LoVo (cell line): Measurements from ENCODE around the gene FAM78A.
"Not testable (repeated sequence)": the region's sequence is repeated elsewhere in the genome, so short reads cannot be mapped to it uniquely, and the experiment has no call there.

ENCODE experiments used
- DNase-seq: peaks from one replicate; pipeline ENCODE4 v3.0.0-alpha.2; 2016; ENCODE audit warnings: low spot score

FAM78A gene

DNA sequence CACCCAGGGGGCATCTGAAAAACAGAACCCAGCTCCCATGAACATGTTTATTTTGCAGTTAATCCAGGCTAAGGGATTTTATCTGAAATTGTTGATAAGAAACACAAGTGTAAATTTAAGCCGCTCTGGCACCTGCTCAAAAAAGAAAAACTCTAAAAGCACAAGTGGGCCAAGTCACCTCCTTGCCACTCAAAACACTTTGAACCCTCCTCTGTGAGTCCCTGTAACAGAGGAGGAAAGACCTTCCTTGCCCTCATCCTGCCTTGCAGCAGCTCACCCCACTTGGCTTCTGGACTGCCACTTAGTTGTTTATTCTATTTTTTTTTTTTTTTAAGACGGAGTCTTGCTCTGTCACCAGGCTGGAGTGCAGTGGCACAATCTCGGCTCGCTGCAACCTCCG is 39.5 kb downstream of the FAM78A start:
- no peak for DNase-seq

DNA sequence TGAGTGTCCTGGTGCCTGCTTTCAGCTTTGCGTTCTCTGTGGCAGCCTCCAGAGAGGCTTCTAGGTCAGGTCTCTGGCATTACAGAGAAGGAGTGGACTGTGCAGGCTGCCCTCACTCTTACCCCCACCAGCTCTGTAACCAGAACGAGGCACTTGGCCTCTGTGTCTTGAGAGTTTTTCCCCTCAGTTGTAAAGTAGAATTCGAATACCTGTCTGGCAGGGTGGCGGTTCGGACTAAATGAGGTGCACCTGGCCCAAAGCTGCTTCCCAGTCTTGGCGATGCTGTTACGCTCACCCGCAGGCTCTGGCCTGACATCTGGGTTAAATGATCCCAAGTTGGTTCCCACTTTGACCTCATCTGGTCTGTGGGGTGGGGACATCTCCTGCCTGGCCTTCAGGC is 40.1 kb downstream of the FAM78A start:
- no peak for DNase-seq

DNA sequence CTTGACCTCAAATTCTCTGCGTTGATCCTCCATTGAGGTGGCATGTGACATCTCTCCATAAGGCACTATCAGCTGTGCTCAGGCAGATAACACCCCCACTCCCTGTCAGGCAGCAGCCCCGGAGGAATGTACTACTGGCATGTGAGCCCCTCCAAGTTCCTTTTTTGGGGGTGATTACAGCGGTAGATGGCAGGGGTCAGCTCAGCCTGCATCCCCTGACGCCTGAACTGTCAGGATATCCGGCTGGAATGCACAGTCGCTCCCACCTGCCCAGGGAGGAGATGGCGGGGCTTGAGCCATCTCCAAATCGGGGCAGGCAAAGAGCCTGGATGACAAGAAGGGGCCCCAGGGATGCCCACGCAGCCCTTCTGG is 40.8 kb downstream of the FAM78A start:
- DNase-seq: no peak

DNA sequence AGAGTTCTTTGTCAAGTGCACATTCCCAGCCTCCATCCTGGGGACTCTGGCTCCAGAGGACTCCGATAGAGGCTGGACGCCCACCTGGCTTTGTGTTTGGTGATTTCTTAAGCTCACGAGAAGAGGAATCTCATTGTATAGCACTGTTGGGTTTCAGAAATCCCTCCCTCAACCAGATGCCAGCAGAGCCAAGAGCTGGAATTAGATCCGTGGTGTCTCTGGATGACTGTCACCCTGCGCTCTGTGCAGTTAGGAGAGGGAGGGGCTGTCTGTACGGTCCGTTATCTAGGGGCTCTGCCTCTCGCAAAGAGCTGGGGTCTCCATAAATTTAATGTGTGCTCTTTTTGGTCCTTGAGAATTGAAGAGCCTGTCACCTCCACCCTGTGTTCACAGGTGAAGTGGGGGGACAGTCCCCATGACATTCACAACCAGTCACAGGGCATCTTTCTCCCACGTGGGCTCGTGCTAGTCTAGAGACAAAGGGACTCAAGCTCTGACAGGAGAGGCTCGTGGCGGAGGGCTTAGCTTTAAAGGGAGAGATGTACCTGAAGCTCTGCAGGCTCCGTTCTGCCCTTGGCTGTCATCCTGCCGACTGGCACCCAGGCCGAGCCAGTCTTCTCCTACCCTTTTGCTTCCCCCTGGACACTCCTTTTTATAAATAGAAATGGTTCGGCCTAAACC is 41.4 kb downstream of the FAM78A start:
- no peak for DNase-seq

- no peak for DNase-seq
Observed at GRCh38 chr9:131233995-131234394, 42.3 kb downstream of the FAM78A start.

DNA sequence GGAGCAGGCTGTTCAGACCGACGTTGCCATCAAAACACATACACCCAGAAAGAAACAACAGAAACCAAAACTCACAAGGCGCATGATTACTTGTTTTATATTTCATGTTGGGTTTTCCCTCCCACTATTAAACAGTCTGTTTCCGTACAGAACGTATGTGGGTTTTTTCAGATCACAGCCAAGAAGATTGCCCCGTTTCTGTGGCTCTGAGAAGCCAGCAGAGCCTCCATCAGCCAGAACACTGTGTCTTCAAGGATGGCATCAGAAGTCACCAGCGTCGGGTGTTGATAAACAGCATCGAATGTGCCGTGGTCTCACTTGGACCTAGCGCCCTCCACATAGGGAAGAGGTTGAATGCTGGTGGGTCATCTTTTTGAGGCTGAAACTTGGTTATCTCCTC is 42.8 kb downstream of the FAM78A start:
- DNase-seq: no peak

DNA sequence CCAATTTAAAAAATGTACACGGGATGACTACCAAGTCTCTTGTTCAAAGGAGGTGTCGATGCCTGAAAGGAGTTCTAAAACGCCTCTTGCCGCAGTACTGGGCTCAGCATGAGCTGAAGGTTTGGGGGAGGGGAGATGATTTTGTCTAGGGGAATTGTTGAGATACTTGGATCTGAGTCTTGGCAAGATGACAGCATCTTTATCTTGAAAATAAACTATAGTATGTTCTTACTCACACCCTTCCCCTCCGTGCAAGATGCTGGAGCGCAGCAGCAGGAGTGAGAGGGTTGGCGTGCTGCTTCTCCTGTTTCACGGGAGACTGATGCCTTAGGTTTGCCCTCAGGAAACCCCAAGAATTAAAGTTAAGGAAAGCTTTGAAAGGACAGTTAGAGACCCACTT is 47.3 kb downstream of the FAM78A start:
- no peak for DNase-seq

GRCh38 chr9:131227959-131228460 is 48.3 kb downstream of the FAM78A start:
- DNase-seq: no peak

DNA sequence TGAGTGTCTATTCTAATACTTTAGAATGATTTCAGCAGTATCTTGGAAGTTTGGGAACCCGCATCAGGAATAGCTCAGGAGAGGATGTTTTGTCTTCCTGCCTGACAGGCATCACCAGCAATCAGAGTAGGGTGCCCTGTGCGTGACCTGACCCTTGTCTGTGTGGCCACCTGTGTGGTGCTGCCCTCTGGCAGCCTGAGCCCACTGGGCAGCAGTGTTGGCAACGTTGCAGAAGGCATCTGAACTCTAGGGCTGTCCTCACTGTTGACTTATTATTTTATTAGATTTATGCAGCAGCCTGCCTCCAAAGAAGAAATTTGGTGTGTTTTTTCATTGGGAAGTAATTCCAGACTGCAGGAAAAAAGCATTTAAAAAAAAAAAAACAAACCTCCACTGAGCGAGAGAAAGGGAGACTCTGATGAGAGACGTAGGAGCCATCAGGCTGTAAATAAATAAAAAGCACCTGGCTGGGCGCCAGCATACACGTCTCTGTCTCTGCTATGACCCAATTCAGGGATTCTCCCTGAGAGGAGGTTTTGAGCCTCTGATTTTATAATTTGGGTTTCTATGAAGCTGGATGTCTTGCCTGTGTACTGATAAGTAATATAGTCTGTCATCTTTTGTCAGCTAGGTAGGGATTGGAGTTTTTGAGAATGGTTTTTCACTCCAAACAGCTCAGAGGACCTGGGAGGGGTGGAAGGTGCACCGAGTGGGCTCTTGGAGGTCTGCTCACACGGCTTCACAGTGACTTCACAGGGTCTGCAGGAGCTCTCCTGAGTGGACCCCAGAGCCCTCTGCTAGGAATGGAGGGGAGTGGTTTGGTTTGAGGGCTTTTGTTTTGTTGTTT is 49.0 kb downstream of the FAM78A start:
- DNase-seq: no peak

DNA sequence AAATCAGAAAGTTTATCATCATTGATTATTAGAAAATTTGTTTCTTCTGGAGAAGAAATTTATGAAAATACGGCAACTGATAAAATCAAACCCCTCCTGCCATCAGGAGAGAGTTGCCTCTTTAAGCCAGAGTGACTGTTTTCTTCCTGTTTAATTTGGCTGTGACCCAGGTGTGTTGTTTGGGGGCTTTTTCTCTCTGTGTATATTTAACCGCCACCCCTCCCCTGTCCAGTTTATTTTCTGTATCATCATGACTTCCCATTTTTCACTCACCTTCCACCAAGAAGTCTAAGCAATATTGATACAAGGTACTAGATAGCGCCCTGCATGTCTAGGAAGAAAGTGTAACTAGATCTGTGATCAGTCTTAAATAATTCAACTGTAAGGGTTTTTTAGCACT is 50.1 kb downstream of the FAM78A start:
- no peak for DNase-seq

- DNase-seq: no peak
Observed at GRCh38 chr9:131222460-131222859, 53.9 kb downstream of the FAM78A start.

DNA sequence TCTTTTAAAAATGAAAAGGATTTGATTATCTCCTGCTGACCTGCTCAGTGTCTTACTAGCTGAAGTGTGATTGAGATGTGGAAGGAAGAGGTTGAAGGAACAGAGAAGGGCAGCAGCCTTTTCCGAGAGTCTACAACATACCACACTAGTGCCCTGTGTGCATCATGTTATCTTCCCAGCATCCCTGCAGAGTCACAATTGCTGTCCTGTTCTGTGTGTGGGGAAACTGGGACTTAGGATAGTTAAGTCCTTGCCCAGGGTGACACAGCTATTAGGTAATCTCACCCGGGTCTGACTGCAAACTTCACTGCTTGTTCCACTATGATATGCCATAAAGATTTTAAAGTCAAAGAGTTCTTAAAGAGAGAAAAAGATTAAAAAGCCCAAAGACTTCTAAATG is 55.8 kb downstream of the FAM78A start:
- no peak for DNase-seq

DNA sequence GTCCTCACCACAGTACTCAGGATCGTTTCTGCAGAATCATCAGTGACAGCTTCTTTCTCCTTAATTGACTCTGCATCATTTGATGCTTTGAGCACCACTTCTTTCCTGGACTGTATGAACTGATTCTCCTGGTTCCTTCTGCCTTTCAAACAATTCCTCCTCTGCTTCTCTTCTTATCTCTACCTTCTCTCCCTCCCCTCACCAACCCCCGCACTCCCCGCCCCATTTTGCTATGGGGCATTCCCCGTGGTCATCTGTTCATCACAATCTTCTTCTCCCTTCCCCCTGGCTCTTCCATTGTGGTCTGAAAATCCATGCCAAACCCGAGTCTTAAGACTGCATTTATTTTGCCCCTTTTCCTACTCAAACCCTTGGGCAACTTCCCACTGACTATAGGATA is 57.9 kb downstream of the FAM78A start:
- DNase-seq: no peak

DNA sequence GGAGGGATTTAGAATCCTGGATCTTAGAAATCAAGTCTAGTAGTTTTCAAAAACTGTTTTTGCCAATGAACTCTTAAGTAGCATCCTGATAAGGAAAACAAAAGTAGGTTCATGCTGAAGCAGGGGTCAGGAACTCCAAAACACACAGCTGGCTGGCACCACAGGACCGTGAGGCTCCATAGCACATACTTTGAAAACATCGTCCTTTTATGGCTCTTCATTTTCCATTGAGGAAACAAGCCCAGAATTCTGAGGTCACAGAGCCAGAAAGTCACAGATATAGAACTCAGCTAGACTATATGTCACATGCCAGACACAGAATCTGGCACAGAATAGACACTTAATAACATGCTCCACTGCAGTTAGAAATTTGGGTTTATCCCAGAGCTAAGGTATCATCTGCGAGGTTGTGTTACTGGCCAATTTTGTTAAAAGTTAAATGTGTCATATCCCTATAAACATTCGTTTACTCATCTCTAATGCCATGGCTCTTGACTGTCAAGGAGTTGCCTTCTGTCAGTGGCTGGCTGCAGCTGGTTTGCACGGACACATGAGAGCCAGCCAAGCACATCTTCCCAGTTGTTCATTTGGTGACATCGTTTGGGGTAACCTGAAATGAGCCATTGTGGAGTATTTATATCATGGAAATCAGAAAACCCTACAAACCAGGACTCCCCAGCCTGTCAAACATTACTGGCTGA is 58.8 kb downstream of the FAM78A start:
- no peak for DNase-seq

DNA sequence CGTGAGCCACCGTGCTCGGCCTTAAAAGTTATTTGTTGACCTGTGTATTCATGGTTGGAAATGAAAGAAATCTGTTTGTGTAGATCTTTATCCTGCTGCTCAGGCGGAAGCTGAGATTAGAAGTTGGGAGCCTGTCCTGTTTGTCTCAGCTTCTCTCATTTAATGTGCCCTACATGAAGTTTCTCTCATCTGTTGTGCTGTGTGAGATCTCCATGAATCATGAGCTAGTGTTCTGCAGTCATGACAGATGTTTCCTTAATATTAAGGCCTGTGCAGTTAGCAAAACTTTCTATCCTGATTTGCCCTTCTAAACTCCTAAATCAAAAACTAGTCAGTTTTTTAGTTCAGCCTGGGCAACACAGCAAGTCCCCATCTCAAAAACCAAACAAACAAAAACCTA is 59.5 kb downstream of the FAM78A start:
- no peak for DNase-seq

DNA sequence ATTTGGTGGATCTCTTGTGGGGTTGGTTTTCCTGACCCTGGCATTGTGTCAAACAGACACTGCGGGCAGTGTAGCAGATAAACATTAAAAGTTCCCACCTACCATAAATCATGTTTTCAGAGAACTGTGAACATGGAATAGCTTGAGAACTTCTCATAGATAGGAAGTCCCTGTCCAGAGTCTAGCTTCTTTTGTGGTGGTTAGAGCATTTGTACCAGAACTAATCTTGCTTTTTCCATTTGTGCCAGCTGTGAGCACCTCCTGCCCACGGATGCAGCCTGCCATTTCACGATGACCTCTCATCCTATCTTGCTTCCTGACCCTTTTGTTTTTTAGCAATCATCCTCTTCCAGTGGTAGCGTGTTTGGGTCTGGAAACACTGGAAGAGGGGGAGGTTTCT is 61.4 kb downstream of the FAM78A start:
- DNase-seq: no peak

GRCh38 chr9:131214286-131214856 is 61.9 kb downstream of the FAM78A start:
- no peak for DNase-seq

GRCh38 chr9:131211920-131212319 is 64.4 kb downstream of the FAM78A start:
- DNase-seq: not testable (repeated sequence)
